SK-N-SH (cell line): ENCODE measurements around the gene BTD.

Source experiments
- CTCF ChIP-seq: fragments of 200-600 bp; sonication (generic); IDR thresholded peaks from 2 replicates; pipeline ENCODE4 v1.6.1; 2017; ENCODE audit warnings: antibody characterized with exemption, mild to moderate bottlenecking, moderate library complexity
- ELF1 ChIP-seq: IDR thresholded peaks from 2 replicates; pipeline ENCODE4 v1.4.0; 2012
- POLR2AphosphoS5 ChIP-seq: IDR thresholded peaks from 2 replicates; pipeline ENCODE4 v1.6.1; 2012; ENCODE audit warnings: low read depth, low read length
- SMC3 ChIP-seq: IDR thresholded peaks from 2 replicates; pipeline ENCODE4 v1.6.1; 2012; ENCODE audit warnings: low read depth, low read length, improper control_type of control experiment

GRCh38 chr3:15633766-15634598, 32.4 kb downstream of the BTD start:
- peak; percentile 59; the same call in 1 of the 2 replicates for TF ChIP-seq POLR2AphosphoS5
- TF ChIP-seq CTCF: no peak
- no peak for TF ChIP-seq SMC3
- TF ChIP-seq ELF1: no peak
